Measurements from ENCODE around the gene STYX. TPM values are rescaled to one million over a fixed set of nuclear protein-coding genes. Genes with fewer than 3 reads are reported as not detected.

Gene STYX

GRCh38 chr14:52808101-52808500 is 78.1 kb downstream of the STYX start:
- no peak overlapping the region for H2BK120ac ChIP-seq (ENCODE audit: low read depth, low read length)
- H3K27ac ChIP-seq (ENCODE audit: low read length, poor library complexity, severe bottlenecking) = no peak overlapping the region
- no peak overlapping the region for H2AFZ ChIP-seq (ENCODE audit: low read depth, low read length)
- H3K79me1 ChIP-seq (replicated peaks; ENCODE audit: low read length, poor library complexity, severe bottlenecking) = no peaks in the 10 kb centered on the region
- H2BK12ac ChIP-seq (ENCODE audit: low read length in 2 of 2) = no peak overlapping the region
- DNase-seq = no peak
- no peak overlapping the region for H2BK5ac ChIP-seq (ENCODE audit: low read depth, low read length, poor library complexity, severe bottlenecking)
- no peak overlapping the region for H3K4me3 ChIP-seq (ENCODE audit: insufficient read depth in 1 of 2, low read depth in 1 of 2, low read length in 2 of 2)
- no peak overlapping the region for H3K9ac ChIP-seq (ENCODE audit: low read length)
- no peak overlapping the region for H2AK5ac ChIP-seq (ENCODE audit: low read length, severe bottlenecking)
- H3K4me2 ChIP-seq (ENCODE audit: low read length, poor library complexity, severe bottlenecking) = no peak overlapping the region
- H3K4ac ChIP-seq (ENCODE audit: low read depth in 1 of 2, low read length in 2 of 2) = no peak overlapping the region
- no peak overlapping the region for H3K14ac ChIP-seq (ENCODE audit: low read length in 2 of 2)
- H3K23ac ChIP-seq (ENCODE audit: low read length in 2 of 2) = no peak overlapping the region
- no peak overlapping the region for H4K8ac ChIP-seq (ENCODE audit: low read length)
- H3K36me3 ChIP-seq (ENCODE audit: control insufficient read depth in 1 of 2, insufficient read depth in 2 of 2, low read depth in 1 of 2, low read length in 2 of 2) = no peaks in the 10 kb centered on the region
- no CpG with 5 or more reads among the region's 1 CpG for WGBS
- no peaks in the 10 kb centered on the region for H3K27me3 ChIP-seq (ENCODE audit: control insufficient read depth in 1 of 2, insufficient read depth in 1 of 2, low read length in 2 of 2)
- no peaks in the 10 kb centered on the region for H3K4me1 ChIP-seq (ENCODE audit: control insufficient read depth, insufficient read depth, low read depth, low read length)
- H3K18ac ChIP-seq (ENCODE audit: low read depth in 1 of 2, low read length in 2 of 2) = no peak overlapping the region
- H4K91ac ChIP-seq (ENCODE audit: low read length) = no peak overlapping the region
- no peak overlapping the region for H2BK15ac ChIP-seq (ENCODE audit: low read depth, poor library complexity, severe bottlenecking)
- no peaks in the 10 kb centered on the region for H3K9me3 ChIP-seq (ENCODE audit: control insufficient read depth, low read length)

- H3K4me1 ChIP-seq (ENCODE audit: control insufficient read depth, insufficient read depth, low read depth, low read length) = no peaks in the 10 kb centered on the region
- no peaks in the 10 kb centered on the region for H3K9me3 ChIP-seq (ENCODE audit: control insufficient read depth, low read length)
- no peak overlapping the region for H4K91ac ChIP-seq (ENCODE audit: low read length)
- no peak overlapping the region for H3K27ac ChIP-seq (ENCODE audit: low read length, poor library complexity, severe bottlenecking)
- no peaks in the 10 kb centered on the region for H3K36me3 ChIP-seq (ENCODE audit: control insufficient read depth in 1 of 2, insufficient read depth in 2 of 2, low read depth in 1 of 2, low read length in 2 of 2)
- WGBS = 87% methylated on average over 5 of the region's 7 CpGs
- no peak overlapping the region for H2BK120ac ChIP-seq (ENCODE audit: low read depth, low read length)
- no peak overlapping the region for H3K18ac ChIP-seq (ENCODE audit: low read depth in 1 of 2, low read length in 2 of 2)
- H3K27me3 ChIP-seq (ENCODE audit: control insufficient read depth in 1 of 2, insufficient read depth in 1 of 2, low read length in 2 of 2) = no peaks in the 10 kb centered on the region
- no peak overlapping the region for H3K14ac ChIP-seq (ENCODE audit: low read length in 2 of 2)
- no peak overlapping the region for H3K4ac ChIP-seq (ENCODE audit: low read depth in 1 of 2, low read length in 2 of 2)
- H3K23ac ChIP-seq (ENCODE audit: low read length in 2 of 2) = no peak overlapping the region
- no peak overlapping the region for H3K4me3 ChIP-seq (ENCODE audit: insufficient read depth in 1 of 2, low read depth in 1 of 2, low read length in 2 of 2)
- no peak overlapping the region for H3K9ac ChIP-seq (ENCODE audit: low read length)
- no peak overlapping the region for H2AK5ac ChIP-seq (ENCODE audit: low read length, severe bottlenecking)
- no peak for DNase-seq
- no peak overlapping the region for H2BK15ac ChIP-seq (ENCODE audit: low read depth, poor library complexity, severe bottlenecking)
- no peak overlapping the region for H2AFZ ChIP-seq (ENCODE audit: low read depth, low read length)
- no peak overlapping the region for H2BK12ac ChIP-seq (ENCODE audit: low read length in 2 of 2)
- H2BK5ac ChIP-seq (ENCODE audit: low read depth, low read length, poor library complexity, severe bottlenecking) = no peak overlapping the region
- no peak overlapping the region for H4K8ac ChIP-seq (ENCODE audit: low read length)
- no peak overlapping the region for H3K4me2 ChIP-seq (ENCODE audit: low read length, poor library complexity, severe bottlenecking)
- H3K79me1 ChIP-seq (replicated peaks; ENCODE audit: low read length, poor library complexity, severe bottlenecking) = no peaks in the 10 kb centered on the region
Measured at GRCh38 chr14:52821805-52822250, 91.9 kb downstream of the STYX start.

DNA sequence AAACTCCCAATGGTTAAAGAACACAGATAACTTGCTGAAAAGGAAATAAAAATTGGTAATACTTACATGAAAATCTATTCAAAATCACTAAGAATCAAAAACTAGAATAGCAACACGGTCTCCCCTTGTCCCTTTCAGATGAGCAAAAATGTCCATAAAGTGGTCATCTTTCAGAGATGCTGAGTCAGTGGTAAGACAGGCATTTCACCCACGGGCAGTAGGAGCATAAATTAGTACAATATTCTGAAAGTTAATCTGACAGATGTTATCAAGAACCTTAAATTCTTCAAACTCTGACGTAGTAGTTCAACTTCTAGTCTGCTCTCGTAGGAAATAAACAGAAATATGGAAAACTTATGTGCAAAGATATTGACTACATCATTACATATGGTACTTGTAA is 94.5 kb downstream of the STYX start:
- Histone ChIP-seq H2AK5ac (ENCODE audit: low read length, severe bottlenecking) (no peak overlapping the region), H3K4me3 (ENCODE audit: insufficient read depth in 1 of 2, low read depth in 1 of 2, low read length in 2 of 2) (no peak overlapping the region), H4K91ac (ENCODE audit: low read length) (no peak overlapping the region), H2BK120ac (ENCODE audit: low read depth, low read length) (no peak overlapping the region), H3K14ac (ENCODE audit: low read length in 2 of 2) (no peak overlapping the region), H4K8ac (ENCODE audit: low read length) (no peak overlapping the region), H3K27ac (ENCODE audit: low read length, poor library complexity, severe bottlenecking) (no peak overlapping the region), H3K9me3 (ENCODE audit: control insufficient read depth, low read length) (no peaks in the 10 kb centered on the region), H3K36me3 (ENCODE audit: control insufficient read depth in 1 of 2, insufficient read depth in 2 of 2, low read depth in 1 of 2, low read length in 2 of 2) (no peaks in the 10 kb centered on the region), H3K23ac (ENCODE audit: low read length in 2 of 2) (no peak overlapping the region), H3K9ac (ENCODE audit: low read length) (peak overlapping the region; percentile 48), H3K27me3 (ENCODE audit: control insufficient read depth in 1 of 2, insufficient read depth in 1 of 2, low read length in 2 of 2) (no peaks in the 10 kb centered on the region), H2BK5ac (ENCODE audit: low read depth, low read length, poor library complexity, severe bottlenecking) (no peak overlapping the region), H3K4ac (ENCODE audit: low read depth in 1 of 2, low read length in 2 of 2) (no peak overlapping the region), H3K79me1 (replicated peaks; ENCODE audit: low read length, poor library complexity, severe bottlenecking) (no peaks in the 10 kb centered on the region), H3K4me2 (ENCODE audit: low read length, poor library complexity, severe bottlenecking) (no peak overlapping the region), H2BK12ac (ENCODE audit: low read length in 2 of 2) (no peak overlapping the region), H2AFZ (ENCODE audit: low read depth, low read length) (no peak overlapping the region), H3K18ac (ENCODE audit: low read depth in 1 of 2, low read length in 2 of 2) (no peak overlapping the region), H3K4me1 (ENCODE audit: control insufficient read depth, insufficient read depth, low read depth, low read length) (no peaks in the 10 kb centered on the region), H2BK15ac (ENCODE audit: low read depth, poor library complexity, severe bottlenecking) (no peak overlapping the region)
- no peak for DNase-seq
- WGBS = 57% methylated on average over 1 of the region's 4 CpGs

Small RNAs within 50 kb of the gene (small RNA-seq; reads per million reads assigned to genes)
- not detected for gene AL139317.2 (ENCODE audit: low read depth)
